HG03520 (cell line): ENCODE data around the gene ARHGEF16.

Experiments used
- ATAC-seq: cut with Tn5 transposase; IDR thresholded peaks from one replicate; pipeline ENCODE4 v1.9.1; 2021; ENCODE audit warnings: mild to moderate bottlenecking, moderate library complexity; ENCODE audit not compliant: unreplicated experiment

The ARHGEF16 gene

DNA sequence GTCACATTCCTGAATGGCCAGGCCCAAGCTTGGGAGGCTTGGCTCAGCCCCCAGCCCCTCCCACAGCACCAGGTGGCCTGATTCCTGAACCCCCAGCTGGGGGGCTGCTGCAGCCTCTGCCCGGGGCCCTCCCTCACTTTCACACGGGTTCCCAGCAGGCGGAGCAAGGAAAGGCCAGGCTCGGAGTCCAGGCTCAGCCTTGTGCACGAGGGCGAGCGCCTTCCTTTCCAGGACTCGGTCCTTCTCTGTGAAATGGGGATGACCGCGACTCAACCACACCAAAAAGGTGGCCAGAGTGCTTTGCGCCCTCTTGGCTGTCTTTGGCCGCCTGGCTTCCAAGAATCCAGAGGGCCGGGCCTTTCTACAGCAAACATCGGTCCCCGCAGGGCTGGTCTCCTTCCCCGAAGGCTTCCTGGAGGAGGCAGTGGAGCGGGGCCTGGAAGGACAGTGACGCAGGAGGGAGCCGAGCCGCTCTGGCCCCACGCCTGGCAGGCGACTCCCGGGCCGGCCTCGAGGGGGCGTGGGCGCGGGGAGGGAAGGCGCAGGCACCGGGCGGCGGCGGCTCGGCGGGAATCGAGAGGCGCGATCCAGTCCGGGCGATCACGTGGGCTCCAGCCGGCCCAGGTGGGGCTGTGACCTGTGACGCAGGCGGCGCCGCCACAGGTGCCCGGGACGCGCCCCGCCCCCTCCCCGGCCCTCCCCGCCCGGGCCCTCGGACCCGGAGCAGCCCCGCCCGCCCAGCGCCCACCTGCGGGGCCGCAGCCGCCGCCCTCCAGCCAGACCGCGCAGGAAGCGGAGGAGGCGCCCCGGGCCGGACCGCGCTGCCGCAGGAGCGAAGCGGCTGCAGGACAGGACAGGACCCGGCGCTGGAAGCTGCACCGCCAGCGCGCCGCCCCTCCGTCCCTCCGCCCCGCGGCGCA is at the start of gene ARHGEF16:
Gene ARHGEF16, plus strand, starts transcription at position 775 of the 920 bp plus-strand sequence. CDS start 8,420 bp downstream, outside the sequence.
- no peak for ATAC-seq

DNA sequence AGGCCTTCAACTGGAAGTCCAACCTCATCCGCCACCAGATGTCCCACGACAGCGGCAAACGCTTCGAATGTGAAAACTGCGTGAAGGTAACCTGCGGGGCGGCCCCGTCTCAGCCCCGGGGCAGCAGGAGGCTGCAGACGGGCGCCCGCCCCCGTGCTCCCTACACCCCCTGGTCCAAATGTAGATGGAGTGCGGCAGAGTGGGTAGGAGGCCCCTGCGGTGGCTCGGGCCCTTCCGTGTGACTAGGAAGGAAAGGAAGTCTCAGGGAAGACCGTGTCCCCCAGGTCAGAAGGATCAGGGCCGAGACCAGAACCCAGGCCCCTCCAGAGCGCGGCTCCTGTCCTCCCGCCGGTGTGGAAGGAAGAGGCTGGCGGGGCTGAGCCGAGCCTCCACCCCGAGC is 49.7 kb upstream of the ARHGEF16 start:
- ATAC-seq, result no peak

DNA sequence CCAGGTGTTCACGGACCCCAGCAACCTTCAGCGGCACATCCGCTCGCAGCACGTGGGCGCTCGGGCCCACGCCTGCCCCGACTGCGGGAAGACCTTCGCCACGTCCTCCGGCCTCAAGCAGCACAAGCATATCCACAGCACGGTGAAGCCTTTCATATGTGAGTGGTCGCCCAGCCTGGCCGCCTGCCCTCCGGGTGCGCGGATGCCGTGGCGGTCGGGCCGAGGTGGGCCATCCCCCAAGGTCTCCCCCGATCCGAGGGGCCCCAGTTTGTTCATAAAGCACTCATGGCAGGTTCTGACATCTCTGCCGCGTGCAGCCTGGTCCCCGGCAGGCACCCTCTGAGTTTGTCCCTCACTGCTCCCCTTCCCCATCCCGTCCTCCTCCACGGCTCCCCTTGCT is 49.0 kb upstream of the ARHGEF16 start:
- no peak for ATAC-seq

DNA sequence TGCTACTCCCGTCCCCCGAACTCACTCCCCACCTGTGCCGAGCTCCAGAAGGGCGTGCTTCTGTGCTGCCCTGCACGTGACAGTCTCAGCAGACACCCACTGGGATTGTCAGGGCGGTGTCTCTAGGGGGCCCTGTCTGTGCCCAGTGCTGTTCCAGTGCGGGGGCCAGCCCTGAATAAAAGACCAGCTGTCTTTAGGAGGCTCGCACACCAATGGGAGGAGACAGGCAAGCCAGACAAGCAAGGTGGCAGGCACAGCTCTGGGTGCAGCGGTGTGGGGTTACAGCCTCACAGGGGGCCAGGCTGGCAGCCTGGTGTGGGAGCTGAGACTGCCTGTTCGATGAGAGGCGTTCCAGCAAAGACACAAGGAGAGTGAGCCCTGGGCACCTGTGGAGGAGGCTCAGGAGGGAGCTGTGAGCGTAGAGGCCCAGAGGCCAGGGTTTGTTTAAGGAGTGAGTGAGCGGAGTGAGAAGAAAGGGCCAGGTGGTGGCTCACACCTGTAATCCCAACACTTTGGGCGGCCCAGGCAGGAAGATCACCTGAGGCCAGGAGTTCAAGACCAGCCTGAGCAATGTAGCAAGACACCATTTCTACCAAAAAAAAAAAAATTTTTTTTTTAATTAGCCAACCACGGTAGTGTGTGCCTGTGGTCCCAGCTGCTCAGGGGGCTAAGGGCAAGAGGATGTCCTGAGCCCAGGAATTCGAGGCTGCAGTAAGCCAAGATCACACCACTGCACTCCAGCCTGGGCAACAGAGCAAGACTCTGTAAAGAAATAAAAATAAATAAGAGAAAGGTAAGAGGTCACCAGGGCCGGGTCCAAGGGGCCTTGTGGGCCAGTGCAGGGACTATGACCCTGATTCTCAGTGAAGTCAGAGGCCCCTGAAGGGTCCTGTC is 48.2 kb upstream of the ARHGEF16 start:
- no peak for ATAC-seq

DNA sequence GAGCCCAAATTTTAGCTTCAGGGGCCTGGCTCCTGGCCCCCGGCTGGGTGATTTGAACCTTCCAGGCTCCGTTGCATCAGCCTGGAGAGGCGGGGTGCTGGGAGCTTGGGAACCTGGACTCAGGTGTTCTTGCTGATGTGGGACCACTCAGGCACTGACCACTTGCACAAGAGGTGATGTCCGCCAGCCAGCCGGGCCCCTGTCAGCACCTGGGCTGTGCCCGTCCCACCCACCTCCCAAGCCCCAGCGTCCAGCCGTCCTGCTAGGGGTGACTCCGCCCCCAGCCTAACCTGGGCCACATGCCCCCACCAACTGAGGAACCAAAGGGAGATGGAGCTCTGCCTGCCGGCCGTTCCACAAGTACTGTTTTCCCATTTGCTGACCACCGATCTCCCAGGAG is 47.4 kb upstream of the ARHGEF16 start:
- no peak for ATAC-seq

DNA sequence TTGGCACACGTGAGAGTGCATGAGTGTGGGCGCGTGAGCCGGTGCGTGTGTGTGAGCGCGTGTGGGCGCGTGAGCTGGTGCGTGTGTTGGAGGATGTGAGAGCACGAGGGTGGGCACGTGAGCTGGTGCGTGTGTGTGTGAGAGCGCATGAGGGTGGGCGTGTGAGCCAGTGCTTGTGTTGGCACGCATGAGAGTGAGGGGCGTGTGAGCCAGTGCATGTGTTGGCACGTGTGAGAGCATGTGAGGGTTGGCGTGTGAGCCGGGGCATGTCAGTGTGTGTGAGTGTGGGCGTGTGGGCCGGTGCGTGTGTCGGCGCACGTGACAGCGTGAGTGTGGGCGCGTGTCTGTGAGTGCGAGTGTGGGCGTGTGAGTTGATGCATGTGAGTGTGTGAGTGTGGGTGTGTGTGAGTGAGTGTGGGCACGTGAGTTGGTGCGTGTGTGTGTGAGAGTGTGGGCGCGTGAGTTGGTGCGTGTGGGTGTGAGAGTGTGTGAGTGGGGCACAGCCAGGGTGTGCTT is 45.7 kb upstream of the ARHGEF16 start:
- ATAC-seq, result no peak

DNA sequence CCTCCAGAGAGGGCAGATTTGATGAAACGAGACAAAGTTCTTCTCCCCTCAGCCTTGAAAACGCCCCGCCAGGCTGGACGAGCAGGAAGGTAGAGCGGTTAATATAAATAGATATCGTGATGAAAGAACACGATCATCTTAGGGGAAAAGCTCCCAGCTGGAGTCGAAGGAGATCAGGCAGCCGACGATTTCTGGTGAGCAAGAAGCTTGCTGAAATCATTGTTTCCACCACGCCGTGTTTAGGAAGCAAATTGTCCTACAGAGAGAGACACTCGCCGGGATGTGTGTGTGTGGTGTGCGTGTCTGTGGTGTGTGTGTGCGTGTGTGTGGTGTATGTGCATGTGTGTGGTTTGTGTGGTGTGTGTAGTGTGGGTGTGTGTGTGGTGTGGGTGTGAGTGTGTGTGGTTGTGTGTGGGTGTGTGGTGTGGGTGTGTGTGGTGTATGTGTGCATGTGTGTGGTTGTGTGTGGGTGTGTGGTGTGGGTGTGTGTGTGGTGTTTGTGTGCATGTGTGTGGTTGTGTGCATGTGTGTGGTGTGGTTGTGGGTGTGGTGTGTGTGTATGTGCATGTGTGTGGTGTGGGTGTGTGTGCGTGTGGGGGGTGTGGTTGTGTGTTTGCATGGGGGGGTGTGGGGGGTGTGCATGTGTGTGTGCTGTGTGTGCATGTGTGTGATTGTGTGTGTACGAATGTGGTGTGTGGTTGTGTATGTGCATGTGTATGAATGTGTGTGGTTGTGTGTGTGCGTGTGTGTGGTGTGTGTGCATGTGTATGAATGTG is 44.9 kb upstream of the ARHGEF16 start:
- no peak for ATAC-seq

DNA sequence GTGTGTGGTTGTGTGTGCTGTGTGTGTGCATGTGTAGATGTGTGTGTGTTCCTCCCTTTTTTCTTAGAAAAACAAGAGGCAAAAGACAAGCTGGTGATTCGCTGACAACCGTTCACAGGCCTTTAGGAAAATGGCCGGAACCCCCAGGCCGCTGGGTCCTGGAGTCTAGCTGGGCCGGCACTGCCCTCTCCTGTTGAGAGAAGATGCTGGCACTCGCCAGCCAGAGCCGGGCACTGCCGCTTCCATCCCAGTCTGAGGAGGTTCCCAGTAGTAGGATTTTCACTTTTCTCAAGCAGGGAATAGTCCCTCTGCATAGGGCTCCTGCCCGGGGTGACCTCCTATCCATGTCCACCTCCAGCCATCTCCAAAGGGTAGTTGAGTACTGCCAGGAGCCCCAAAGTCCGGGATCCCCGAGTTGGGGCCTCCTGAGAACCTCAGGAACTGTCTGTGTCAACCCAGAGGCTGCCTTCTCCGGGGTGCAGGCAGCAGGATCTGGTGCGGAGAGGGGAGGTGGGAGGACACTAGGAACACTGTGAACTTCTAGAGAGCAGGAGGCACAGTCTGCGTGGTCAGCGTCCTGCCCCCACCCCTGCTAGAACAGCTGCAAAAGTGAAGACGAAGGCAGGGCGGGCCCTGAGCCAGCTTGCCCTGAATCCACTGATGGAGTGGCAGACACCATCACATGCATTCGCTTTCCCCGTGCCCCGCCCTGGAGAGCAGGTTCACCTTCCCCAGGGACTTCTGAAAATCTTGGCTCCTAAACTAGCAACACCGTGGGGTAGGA is 44.1 kb upstream of the ARHGEF16 start:
- ATAC-seq, result no peak

DNA sequence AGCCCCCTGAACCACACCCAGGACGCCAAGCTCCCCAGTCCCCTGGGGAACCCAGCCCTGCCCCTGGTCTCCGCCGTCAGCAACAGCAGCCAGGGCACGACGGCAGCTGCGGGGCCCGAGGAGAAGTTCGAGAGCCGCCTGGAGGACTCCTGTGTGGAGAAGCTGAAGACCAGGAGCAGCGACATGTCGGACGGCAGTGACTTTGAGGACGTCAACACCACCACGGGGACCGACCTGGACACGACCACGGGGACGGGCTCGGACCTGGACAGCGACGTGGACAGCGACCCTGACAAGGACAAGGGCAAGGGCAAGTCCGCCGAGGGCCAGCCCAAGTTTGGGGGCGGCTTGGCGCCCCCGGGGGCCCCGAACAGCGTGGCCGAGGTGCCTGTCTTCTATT is 42.7 kb upstream of the ARHGEF16 start:
- no peak for ATAC-seq

DNA sequence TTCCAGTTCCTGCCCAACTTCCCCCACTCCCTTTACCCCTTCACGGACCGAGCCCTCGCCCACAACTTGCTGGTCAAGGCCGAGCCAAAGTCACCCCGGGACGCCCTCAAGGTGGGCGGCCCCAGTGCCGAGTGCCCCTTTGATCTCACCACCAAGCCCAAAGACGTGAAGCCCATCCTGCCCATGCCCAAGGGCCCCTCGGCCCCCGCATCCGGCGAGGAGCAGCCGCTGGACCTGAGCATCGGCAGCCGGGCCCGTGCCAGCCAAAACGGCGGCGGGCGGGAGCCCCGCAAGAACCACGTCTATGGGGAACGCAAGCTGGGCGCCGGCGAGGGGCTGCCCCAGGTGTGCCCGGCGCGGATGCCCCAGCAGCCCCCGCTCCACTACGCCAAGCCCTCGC is 42.1 kb upstream of the ARHGEF16 start:
- no peak for ATAC-seq

DNA sequence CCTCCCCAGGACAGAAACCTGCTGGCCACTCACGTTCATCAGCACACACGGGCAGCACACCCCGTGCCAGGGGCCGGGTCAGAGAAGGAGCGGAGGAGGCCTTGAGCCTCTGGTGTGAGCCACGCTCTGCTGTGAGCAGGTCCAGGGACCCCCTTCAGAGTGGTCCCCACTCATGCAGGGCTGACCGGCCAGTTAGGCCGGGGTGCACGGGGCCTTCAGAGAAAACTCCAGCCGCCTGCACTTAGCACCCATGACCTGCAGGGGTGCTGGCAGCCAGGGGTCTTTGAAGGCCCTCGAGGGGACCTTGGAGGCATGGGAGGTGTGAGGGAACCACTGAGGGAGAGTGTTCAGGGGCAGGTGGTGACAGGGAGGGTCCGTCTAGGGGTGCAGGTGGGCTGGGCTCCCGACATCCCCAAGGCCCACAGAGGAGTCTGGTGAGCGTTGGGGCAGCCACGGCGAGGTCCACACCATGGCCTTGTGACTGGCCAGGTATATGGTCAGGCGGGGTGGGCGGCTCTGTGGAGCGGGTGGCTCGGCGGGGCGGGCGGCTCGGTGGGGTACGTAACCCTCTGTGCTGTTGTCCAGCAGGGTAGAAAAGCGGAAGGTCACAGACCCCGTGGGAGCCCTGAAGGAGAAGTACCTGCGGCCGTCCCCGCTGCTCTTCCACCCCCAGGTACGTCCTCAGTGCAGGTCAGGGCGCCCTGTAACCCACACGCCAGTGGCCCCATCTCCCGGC is 40.3 kb upstream of the ARHGEF16 start:
- ATAC-seq, result no peak

DNA sequence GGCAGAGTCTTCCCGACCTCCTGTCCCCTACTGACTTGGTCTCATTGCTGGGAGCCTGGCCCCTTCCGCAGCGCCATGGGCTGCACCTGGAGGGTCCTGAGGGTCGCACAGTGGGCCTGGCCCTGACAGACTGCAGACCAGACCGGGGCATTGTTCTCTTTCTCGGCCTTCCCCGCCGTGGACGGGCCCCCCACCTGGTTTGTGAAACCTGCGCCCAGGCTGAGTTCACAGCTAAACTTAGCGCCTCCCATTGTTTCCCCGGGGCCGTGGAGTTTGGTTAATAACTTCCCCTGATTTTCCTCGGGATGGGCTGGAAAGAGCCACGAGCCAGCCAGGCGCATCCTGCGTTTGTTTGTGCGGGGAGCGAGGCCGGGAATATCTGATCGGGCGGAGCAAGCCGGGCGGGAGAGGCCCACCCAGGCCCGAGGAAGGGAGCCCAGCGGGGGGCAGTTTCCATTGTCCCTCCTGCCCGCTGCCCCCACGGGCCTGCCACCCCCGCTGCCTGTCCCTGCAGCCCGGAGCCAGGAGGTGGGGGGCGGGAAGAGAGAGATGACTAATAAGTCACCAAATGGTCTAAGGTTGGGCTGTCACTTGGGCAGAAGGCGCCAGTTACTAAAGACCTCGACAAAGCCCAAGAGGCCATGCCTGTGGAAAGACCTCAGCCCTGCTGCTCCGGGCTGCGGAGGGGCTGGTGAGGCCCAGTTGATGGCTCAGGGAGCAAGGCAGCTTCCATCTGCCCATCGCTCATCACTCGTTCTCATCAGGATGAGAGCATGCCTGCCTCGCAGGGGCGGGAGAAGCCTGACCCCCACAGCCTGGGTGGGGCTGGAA is 39.0 kb upstream of the ARHGEF16 start:
- ATAC-seq, result no peak

DNA sequence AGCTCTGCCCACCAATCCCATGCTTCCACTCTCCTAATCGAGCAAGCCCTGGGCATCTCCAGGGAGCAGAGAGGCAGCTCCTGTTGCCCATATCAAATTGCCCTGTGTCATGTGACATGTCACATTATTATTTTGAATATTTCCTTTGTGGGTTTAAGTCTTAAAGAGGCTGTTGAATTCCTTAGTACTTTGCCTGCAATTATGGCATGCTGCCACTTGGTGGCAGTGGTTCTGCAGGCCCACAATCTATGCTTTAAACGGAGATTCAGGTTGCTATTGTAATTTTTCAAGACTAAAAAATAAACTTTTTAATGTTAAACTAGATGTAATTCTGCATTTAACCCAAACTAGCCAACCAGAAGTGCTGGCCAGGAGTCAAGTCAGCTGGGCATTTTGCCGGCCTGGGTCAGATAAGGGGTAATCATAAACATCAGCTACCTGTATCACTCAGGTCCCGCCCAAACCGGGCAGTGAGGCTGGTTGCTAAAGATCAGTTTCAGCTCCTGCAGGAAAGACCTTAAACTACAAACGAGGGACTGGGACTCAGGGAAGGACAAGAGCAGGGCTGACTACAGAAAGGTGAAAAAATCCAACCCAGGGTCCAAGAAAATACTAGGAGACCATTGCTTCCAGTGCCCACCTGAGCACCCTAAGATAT is 37.3 kb upstream of the ARHGEF16 start:
- no peak for ATAC-seq

DNA sequence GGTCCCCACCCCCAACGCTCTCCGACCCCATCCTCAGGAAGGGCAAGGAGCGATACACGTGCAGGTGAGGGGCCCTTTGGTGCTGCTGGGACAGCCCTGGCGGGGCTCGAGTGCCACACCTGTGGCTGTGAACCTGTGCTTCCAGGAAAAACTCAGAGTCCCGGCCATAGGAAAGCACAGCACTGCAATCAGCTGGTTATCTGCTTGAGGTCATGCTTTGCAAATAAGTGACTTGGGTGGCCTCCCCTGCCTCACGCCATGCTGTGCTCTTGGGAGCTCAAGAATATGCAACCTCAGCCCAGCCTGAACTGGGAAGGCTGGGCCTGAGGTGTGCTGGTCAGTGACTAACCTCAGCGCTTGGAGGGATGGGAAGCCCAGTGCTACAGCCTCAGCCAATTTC is 36.5 kb upstream of the ARHGEF16 start:
- ATAC-seq, result no peak

DNA sequence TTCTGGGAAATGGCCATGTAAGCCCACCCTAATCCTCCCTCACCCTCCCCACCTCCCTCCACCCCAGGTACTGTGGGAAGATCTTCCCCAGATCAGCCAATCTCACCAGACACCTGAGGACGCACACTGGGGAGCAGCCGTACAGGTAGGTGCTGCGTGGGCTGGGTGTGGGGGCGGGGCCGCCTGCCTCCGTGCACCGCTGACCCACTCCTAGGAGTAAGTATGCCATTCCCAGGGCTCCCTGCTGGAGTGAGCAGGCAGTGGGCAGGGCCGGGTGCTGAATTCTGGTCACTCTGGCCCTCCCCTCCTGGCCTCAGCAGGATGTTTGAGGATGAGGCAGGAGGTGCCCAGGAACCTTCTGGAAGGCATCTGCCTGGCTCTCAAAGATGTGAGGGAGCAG is 35.9 kb upstream of the ARHGEF16 start:
- ATAC-seq, result no peak

DNA sequence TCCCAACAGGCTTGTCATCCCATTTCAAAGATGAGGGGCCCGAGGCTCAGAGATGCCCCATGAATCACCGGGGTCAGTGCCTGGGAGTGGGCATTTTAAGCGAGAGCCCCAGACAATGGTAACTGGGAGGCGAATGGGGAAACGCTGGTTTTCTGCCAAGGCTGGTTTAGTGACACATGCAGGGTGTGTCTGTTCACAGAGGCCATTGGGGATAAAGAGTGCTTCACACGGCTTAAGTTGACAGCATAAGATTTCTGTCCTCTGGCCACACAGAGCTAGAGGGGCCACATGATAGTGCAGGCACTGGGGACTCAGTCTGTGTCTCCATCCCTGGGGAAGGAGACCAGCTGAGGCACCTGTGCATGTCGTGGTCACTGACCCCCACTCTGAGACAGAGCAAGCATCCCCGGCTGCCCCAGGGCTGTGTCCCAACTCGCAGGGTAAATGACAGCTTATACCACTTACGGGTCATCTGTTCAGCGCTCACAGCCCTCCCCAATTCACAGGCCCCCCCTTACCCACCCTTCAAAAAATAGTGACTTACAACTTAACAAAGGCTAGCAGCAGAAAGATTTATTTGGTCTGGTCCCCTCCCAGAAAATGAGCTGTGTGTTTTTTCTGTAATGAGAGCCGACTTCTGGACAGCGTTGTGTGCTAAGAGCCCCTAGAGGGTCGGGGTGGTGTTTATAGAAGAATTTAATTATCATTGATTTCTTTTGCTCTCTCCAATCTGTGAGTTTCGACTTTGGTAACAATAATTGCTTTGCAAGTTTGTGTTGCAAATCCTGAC is 34.9 kb upstream of the ARHGEF16 start:
- ATAC-seq, result no peak
